ENCODE measurements around the gene ACTL7B. TPM values are rescaled to one million over a fixed set of nuclear protein-coding genes. Genes with fewer than 3 reads are reported as not detected.

Gene ACTL7B
- total and polyA plus RNA-seq, 8 donors = 0.07 TPM; not detected in 7

- intact Hi-C loops (cut with DNase I) = no loop called here
- Histone ChIP-seq H3K27ac (no peak overlapping the region), H3K4me1 (no peaks in the 10 kb centered on the region), H3K4me3 (no peak overlapping the region), H3K36me3 (no peaks in the 10 kb centered on the region), H3K9me3 (peaks cover 0 to 12% of the 10 kb centered on the region in 2 donors), H3K27me3 (no peaks in the 10 kb centered on the region)
- DNase-seq (no peak), ATAC-seq (no peak)
- TF ChIP-seq CTCF (IDR thresholded peaks at IDR 0.05) = no peak
Observed at GRCh38 chr9:108823829-108824228, 32.0 kb downstream of the ACTL7B start.

GRCh38 chr9:108816037-108816436 lies 39.7 kb downstream of the ACTL7B start:
- intact Hi-C loops (cut with DNase I) = no loop called here
- no peaks in the 10 kb centered on the region for H3K9me3 ChIP-seq
- no peaks in the 10 kb centered on the region for H3K36me3 ChIP-seq
- peaks cover 5 to 18% of the 10 kb centered on the region in 2 donors for H3K4me1 ChIP-seq
- ATAC-seq = no peak
- H3K27me3 ChIP-seq = no peaks in the 10 kb centered on the region
- peak in 1 of 4 donors; percentile 74 for DNase-seq
- no peak for TF ChIP-seq CTCF (IDR thresholded peaks at IDR 0.05)
- H3K27ac ChIP-seq = no peak overlapping the region
- H3K4me3 ChIP-seq = no peak overlapping the region

GRCh38 chr9:108815156-108815555 lies 40.6 kb downstream of the ACTL7B start:
- no peak for TF ChIP-seq CTCF (IDR thresholded peaks at IDR 0.05)
- Histone ChIP-seq H3K36me3 (no peaks in the 10 kb centered on the region), H3K4me3 (no peak overlapping the region), H3K27ac (no peak overlapping the region), H3K9me3 (no peaks in the 10 kb centered on the region), H3K27me3 (no peaks in the 10 kb centered on the region), H3K4me1 (peaks cover 5 to 18% of the 10 kb centered on the region in 2 donors)
- intact Hi-C loops (cut with DNase I) = no loop called here
- peak in 1 of 4 donors; percentile 48 for DNase-seq
- peak; percentile 81 for ATAC-seq

DNA sequence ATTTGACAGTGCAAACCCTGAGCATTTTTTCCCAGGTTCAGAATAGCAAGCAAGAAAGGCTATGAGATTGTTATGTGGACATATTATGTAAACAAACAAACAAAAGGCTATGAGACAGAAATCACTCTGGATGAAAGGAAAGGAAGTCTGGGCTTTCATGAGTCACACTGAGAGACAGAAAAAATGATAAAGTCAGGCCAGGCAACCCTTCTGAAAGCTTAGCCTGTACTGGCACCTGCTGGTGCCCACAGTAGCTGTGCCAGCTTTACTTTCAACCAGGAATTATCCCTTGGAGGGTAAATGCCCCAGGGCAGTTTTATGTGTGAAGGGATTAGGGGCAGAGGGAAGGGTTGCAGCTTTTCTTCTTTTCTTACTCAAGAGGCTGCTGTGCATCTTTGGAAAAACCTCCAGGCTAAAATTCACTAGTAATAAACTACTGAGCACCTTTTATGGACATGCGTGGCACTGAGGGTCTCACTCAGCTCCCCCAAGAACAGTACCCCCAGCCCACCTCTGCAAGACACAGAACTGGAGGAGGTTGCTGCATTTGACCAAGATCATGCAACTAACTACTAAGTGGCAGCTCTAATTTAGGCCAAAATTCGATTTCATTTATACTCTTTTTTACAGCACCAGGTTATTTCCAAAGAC lies 41.7 kb downstream of the ACTL7B start:
- intact Hi-C loops (cut with DNase I) = no loop called here
- TF ChIP-seq CTCF (IDR thresholded peaks at IDR 0.05) = peak; percentile 15 to 38
- no peaks in the 10 kb centered on the region for H3K9me3 ChIP-seq
- DNase-seq (peak in 1 of 4 donors; percentile 16), ATAC-seq (peak; percentile 78)
- H3K36me3 ChIP-seq = no peaks in the 10 kb centered on the region
- peaks cover 5 to 18% of the 10 kb centered on the region in 2 donors for H3K4me1 ChIP-seq
- no peak overlapping the region for H3K4me3 ChIP-seq
- no peak overlapping the region for H3K27ac ChIP-seq
- H3K27me3 ChIP-seq = no peaks in the 10 kb centered on the region

- Histone ChIP-seq H3K4me3 (no peak overlapping the region), H3K36me3 (no peaks in the 10 kb centered on the region), H3K4me1 (peaks cover 5 to 18% of the 10 kb centered on the region in 2 donors), H3K27me3 (no peaks in the 10 kb centered on the region), H3K9me3 (no peaks in the 10 kb centered on the region), H3K27ac (no peak overlapping the region)
- DNase-seq = peak in 2 of 4 donors; percentile 48 to 69
- no peak for TF ChIP-seq CTCF (IDR thresholded peaks at IDR 0.05)
- peak; percentile 53 for ATAC-seq
- intact Hi-C loops (cut with DNase I) = no loop called here
Observed at GRCh38 chr9:108812396-108813025, 43.3 kb downstream of the ACTL7B start.

Measured in left lung (tissue), 10 donors.